DMS 273 treated with DMSO at 0.1 percent for 48 hours (cell line): ENCODE results near the gene CENPV.
"Not testable (repeated sequence)": the region's sequence is repeated elsewhere in the genome, so short reads cannot be mapped to it uniquely, and the experiment has no call there.

Source experiments
- DNase-seq: peaks from one replicate; lab custom pipeline; 2025; lab: John Stamatoyannopoulos, UW

Gene CENPV

GRCh38 chr17:16313139-16314090 lies 39.9 kb downstream of the CENPV start:
- DNase-seq = no peak

- DNase-seq = not testable (repeated sequence)
Observed at GRCh38 chr17:16312061-16312460, 41.2 kb downstream of the CENPV start.

- DNase-seq = no peak
Observed at GRCh38 chr17:16306211-16306610, 47.1 kb downstream of the CENPV start.

GRCh38 chr17:16304830-16305229 lies 48.4 kb downstream of the CENPV start:
- no peak for DNase-seq

- DNase-seq = no peak
Observed at GRCh38 chr17:16302856-16303255, 50.4 kb downstream of the CENPV start.

- no peak for DNase-seq
Observed at GRCh38 chr17:16301963-16302855, 51.1 kb downstream of the CENPV start.

GRCh38 chr17:16300554-16300953 lies 52.7 kb downstream of the CENPV start:
- no peak for DNase-seq

GRCh38 chr17:16298140-16298662 lies 55.1 kb downstream of the CENPV start:
- no peak for DNase-seq

GRCh38 chr17:16297367-16298139 lies 55.7 kb downstream of the CENPV start:
- DNase-seq = no peak

- DNase-seq = not testable (repeated sequence)
Observed at GRCh38 chr17:16296072-16296471, 57.2 kb downstream of the CENPV start.

- no peak for DNase-seq
Observed at GRCh38 chr17:16294560-16294959, 58.7 kb downstream of the CENPV start.

GRCh38 chr17:16293931-16294330 lies 59.3 kb downstream of the CENPV start:
- DNase-seq = no peak
